H9 (cell line): Measurements from ENCODE around the gene MYCBPAP. TPM values are rescaled to one million over a fixed set of nuclear protein-coding genes. Genes with fewer than 3 reads are reported as not detected.

Experiments used
- DNase-seq: peaks from one replicate; pipeline ENCODE4 v3.0.0-alpha.2; 2017
- H2AFZ ChIP-seq: one replicate; pipeline ENCODE4 v1.6.1; 2013; ENCODE audit warnings: mild to moderate bottlenecking, low read length, control low read depth, moderate library complexity
- H2AK5ac ChIP-seq: 2 replicates; pipeline ENCODE4 v1.6.1; 2013; ENCODE audit warnings: low read length, control low read depth, mixed read lengths; ENCODE audit not compliant: insufficient read length
- H2BK120ac ChIP-seq: one replicate; pipeline ENCODE4 v1.6.1; 2013; ENCODE audit warnings: low read depth, mild to moderate bottlenecking, low read length, control low read depth, inconsistent platforms; ENCODE audit not compliant: poor library complexity, severe bottlenecking
- H2BK12ac ChIP-seq: 2 replicates; pipeline ENCODE4 v1.6.1; 2013; ENCODE audit warnings: low read length, control low read depth, mixed read lengths, low read depth; ENCODE audit not compliant: insufficient read length
- H2BK15ac ChIP-seq: 2 replicates; pipeline ENCODE4 v1.6.1; 2013; ENCODE audit warnings: low read depth, low read length, control low read depth
- H2BK20ac ChIP-seq: one replicate; pipeline ENCODE4 v1.6.1; 2013; ENCODE audit warnings: low read depth, mild to moderate bottlenecking, low read length, control low read depth, inconsistent platforms; ENCODE audit not compliant: poor library complexity, severe bottlenecking
- H2BK5ac ChIP-seq: 2 replicates; pipeline ENCODE4 v1.6.1; 2013; ENCODE audit warnings: low read length, control low read depth, mixed read lengths; ENCODE audit not compliant: insufficient read length
- H3K14ac ChIP-seq: 2 replicates; pipeline ENCODE4 v1.6.1; 2013; ENCODE audit warnings: low read length, control low read depth; ENCODE audit not compliant: insufficient read depth
- H3K18ac ChIP-seq: 2 replicates; pipeline ENCODE4 v1.6.1; 2013; ENCODE audit warnings: low read depth, mild to moderate bottlenecking, mixed read lengths, low read length, control low read depth; ENCODE audit not compliant: insufficient read length
- H3K23ac ChIP-seq: 2 replicates; pipeline ENCODE4 v1.6.1; 2013; ENCODE audit warnings: low read length, control low read depth, mixed read lengths, low read depth; ENCODE audit not compliant: insufficient read length
- H3K23me2 ChIP-seq: 2 replicates; pipeline ENCODE4 v1.6.1; 2013; ENCODE audit warnings: low read depth, mild to moderate bottlenecking, mixed read lengths, low read length, control low read depth; ENCODE audit not compliant: insufficient read length, poor library complexity, severe bottlenecking
- H3K27ac ChIP-seq: 2 replicates; pipeline ENCODE4 v1.5.1; 2013; ENCODE audit warnings: low read length, control low read depth, mixed read lengths, low read depth; ENCODE audit not compliant: insufficient read length
- H3K27me3 ChIP-seq: 2 replicates; pipeline ENCODE4 v1.6.1; 2013; ENCODE audit warnings: low read length, control low read depth, inconsistent platforms; ENCODE audit not compliant: insufficient read depth
- H3K4ac ChIP-seq: 2 replicates; pipeline ENCODE4 v1.6.1; 2013; ENCODE audit warnings: low read depth, mild to moderate bottlenecking, control low read depth, inconsistent platforms, low read length, moderate library complexity
- H3K4me1 ChIP-seq: 2 replicates; pipeline ENCODE4 v1.6.1; 2013; ENCODE audit warnings: low read length, control low read depth, inconsistent platforms; ENCODE audit not compliant: insufficient read depth
- H3K4me2 ChIP-seq: 2 replicates; pipeline ENCODE4 v1.6.1; 2013; ENCODE audit warnings: low read length, control low read depth, mixed read lengths; ENCODE audit not compliant: insufficient read length, insufficient read depth
- H3K56ac ChIP-seq: 2 replicates; pipeline ENCODE4 v1.6.1; 2013; ENCODE audit warnings: low read depth, mild to moderate bottlenecking, mixed read lengths, low read length, control low read depth; ENCODE audit not compliant: insufficient read length
- H3K79me1 ChIP-seq: 2 replicates; pipeline ENCODE4 v1.6.1; 2013; ENCODE audit warnings: low read depth, mild to moderate bottlenecking, moderate library complexity, low read length, control low read depth, inconsistent platforms; ENCODE audit not compliant: insufficient read depth, poor library complexity, severe bottlenecking
- H3K79me2 ChIP-seq: 2 replicates; pipeline ENCODE4 v1.6.1; 2013; ENCODE audit warnings: low read length, control low read depth, inconsistent platforms; ENCODE audit not compliant: insufficient read depth
- H3K9ac ChIP-seq: 2 replicates; pipeline ENCODE4 v1.6.1; 2013; ENCODE audit warnings: low read length, control low read depth, mixed read lengths; ENCODE audit not compliant: insufficient read length; ENCODE audit errors: extremely low read depth
- H3K9me3 ChIP-seq: one replicate; pipeline ENCODE4 v1.6.1; 2013; ENCODE audit warnings: low read depth, low read length, inconsistent platforms; ENCODE audit not compliant: control insufficient read depth
- H3T11ph ChIP-seq: one replicate; pipeline ENCODE4 v1.6.1; 2013; ENCODE audit warnings: mild to moderate bottlenecking, low read length, control low read depth, inconsistent platforms
- H4K20me1 ChIP-seq: one replicate; pipeline ENCODE4 v1.6.1; 2013; ENCODE audit not compliant: control insufficient read depth, insufficient read length, insufficient read depth
- H4K5ac ChIP-seq: 2 replicates; pipeline ENCODE4 v1.6.1; 2013; ENCODE audit warnings: low read depth, mild to moderate bottlenecking, mixed read lengths, low read length, control low read depth; ENCODE audit not compliant: insufficient read length
- H4K8ac ChIP-seq: replicated peaks from 2 replicates; pipeline ENCODE4 v1.6.1; 2013; ENCODE audit warnings: low read length, control low read depth, mixed read lengths, low read depth; ENCODE audit not compliant: insufficient read length
- H4K91ac ChIP-seq: 2 replicates; pipeline ENCODE4 v1.6.1; 2013; ENCODE audit warnings: low read depth, mild to moderate bottlenecking, moderate library complexity, mixed read lengths, low read length, control low read depth; ENCODE audit not compliant: insufficient read length
- H3K27ac Mint-ChIP-seq, 3 experiments: 2 replicates in 2 of 3; 3 replicates in 1 of 3; pipeline ENCODE4 v1.8.0; 2020 to 2021; ENCODE audit warnings: mixed read lengths in 3 of 3, mild to moderate bottlenecking in 1 of 3, moderate library complexity in 1 of 3
- H3K27me3 Mint-ChIP-seq: 2 replicates; pipeline ENCODE4 v1.8.0; 2021; ENCODE audit warnings: low read depth, mild to moderate bottlenecking, moderate library complexity, mixed read lengths
- H3K36me3 Mint-ChIP-seq, 3 experiments: 2 replicates in 2 of 3; 3 replicates in 1 of 3; pipeline ENCODE4 v1.8.0; 2020 to 2021; ENCODE audit warnings: low read depth in 3 of 3, mixed read lengths in 3 of 3; ENCODE audit not compliant: insufficient read depth in 1 of 3
- H3K4me1 Mint-ChIP-seq, 2 experiments: 2 replicates each; pipeline ENCODE4 v1.8.0; 2020; ENCODE audit warnings: mixed read lengths in 2 of 2
- H3K4me3 Mint-ChIP-seq, 2 experiments: 2 replicates in 1 of 2; 3 replicates in 1 of 2; pipeline ENCODE4 v1.8.0; 2020 to 2021; ENCODE audit warnings: mild to moderate bottlenecking in 2 of 2, mixed read lengths in 2 of 2, moderate library complexity in 1 of 2
- H3K9me3 Mint-ChIP-seq, 2 experiments: 2 replicates in 1 of 2; 3 replicates in 1 of 2; pipeline ENCODE4 v1.8.0; 2020; ENCODE audit warnings: mild to moderate bottlenecking in 2 of 2, mixed read lengths in 2 of 2, moderate library complexity in 1 of 2
- WGBS: extraction: QIAGEN DNeasy Blood & Tissue Kit; methylation state at CpG from one replicate; pipeline ENCODE4 v1.1.7; 2013; ENCODE audit warnings: missing lambda C conversion rate, low lambda C conversion rate, mixed read lengths; ENCODE audit not compliant: insufficient read length; ENCODE audit errors: extremely low coverage; 5-methylcytosine and 5-hydroxymethylcytosine counted together
- total RNA-seq: library from RNA; stranded (reverse); gene quantifications from 2 replicates; pipeline ENCODE4 v1.2.1, GENCODE V29; 2021
- TF ChIP-seq, protein P1 (sequence below): fragments of 200-600 bp; sonication (generic); conservative IDR thresholded peaks from 3 replicates; pipeline ENCODE4 v1.8.0; 2021; ENCODE audit warnings: antibody characterized with exemption, mild to moderate bottlenecking

MYCBPAP gene
- total RNA-seq, 1 experiment from 2014 or later: 1.7 TPM

GRCh38 chr17:50474523-50474922 is 33.7 kb upstream of the MYCBPAP start:
- Histone ChIP-seq H3K14ac (no peak overlapping the region), H3K4me1 (no peaks in the 10 kb centered on the region), H3K23ac (no peak overlapping the region), H3K79me2 (no peaks in the 10 kb centered on the region), H3K4ac (no peak overlapping the region), H3K56ac (no peak overlapping the region), H2AK5ac (no peak overlapping the region), H4K20me1 (no peaks in the 10 kb centered on the region), H3K27ac (no peak overlapping the region), H3K9me3 (no peaks in the 10 kb centered on the region), H3K23me2 (no peaks in the 10 kb centered on the region), H2BK5ac (no peak overlapping the region), H3K79me1 (no peaks in the 10 kb centered on the region), H2BK120ac (no peak overlapping the region), H2BK20ac (no peak overlapping the region), H2BK15ac (no peak overlapping the region), H4K8ac (no peak overlapping the region), H3K9ac (no peak overlapping the region), H3T11ph (no peak overlapping the region), H2BK12ac (no peak overlapping the region), H4K91ac (no peak overlapping the region), H3K4me2 (no peak overlapping the region), H3K18ac (no peak overlapping the region), H3K27me3 (no peaks in the 10 kb centered on the region; the same call in 1 of the 2 replicates), H2AFZ (no peak overlapping the region), H4K5ac (no peak overlapping the region)
- Mint-ChIP-seq H3K27me3 (peaks cover 27% of the 10 kb centered on the region), H3K27ac (no peak overlapping the region), H3K36me3 (peaks cover 0 to 3% (median 0%) of the 10 kb centered on the region in 3 experiments; a peak in 4 of 7 replicates), H3K4me3 (no peak overlapping the region), H3K9me3 (no peaks in the 10 kb centered on the region), H3K4me1 (peaks cover 7 to 22% of the 10 kb centered on the region in 2 experiments)
- no CpG with 5 or more reads among the region's 6 CpGs for WGBS
- TF ChIP-seq, protein P1, sequence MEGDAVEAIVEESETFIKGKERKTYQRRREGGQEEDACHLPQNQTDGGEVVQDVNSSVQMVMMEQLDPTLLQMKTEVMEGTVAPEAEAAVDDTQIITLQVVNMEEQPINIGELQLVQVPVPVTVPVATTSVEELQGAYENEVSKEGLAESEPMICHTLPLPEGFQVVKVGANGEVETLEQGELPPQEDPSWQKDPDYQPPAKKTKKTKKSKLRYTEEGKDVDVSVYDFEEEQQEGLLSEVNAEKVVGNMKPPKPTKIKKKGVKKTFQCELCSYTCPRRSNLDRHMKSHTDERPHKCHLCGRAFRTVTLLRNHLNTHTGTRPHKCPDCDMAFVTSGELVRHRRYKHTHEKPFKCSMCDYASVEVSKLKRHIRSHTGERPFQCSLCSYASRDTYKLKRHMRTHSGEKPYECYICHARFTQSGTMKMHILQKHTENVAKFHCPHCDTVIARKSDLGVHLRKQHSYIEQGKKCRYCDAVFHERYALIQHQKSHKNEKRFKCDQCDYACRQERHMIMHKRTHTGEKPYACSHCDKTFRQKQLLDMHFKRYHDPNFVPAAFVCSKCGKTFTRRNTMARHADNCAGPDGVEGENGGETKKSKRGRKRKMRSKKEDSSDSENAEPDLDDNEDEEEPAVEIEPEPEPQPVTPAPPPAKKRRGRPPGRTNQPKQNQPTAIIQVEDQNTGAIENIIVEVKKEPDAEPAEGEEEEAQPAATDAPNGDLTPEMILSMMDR: no peak
- no peak for DNase-seq
